ENCODE data around the gene PNPT1. TPM values are rescaled to one million over a fixed set of nuclear protein-coding genes. Genes with fewer than 3 reads are reported as not detected.

PNPT1 gene
- total RNA-seq, 1 donor from 2014 or later = 26.8 TPM

- H3K27me3 ChIP-seq = no peaks in the 10 kb centered on the region
- H3K4me3 ChIP-seq = peak overlapping the region; percentile 91
- peaks cover 40% of the 10 kb centered on the region for H3K4me1 ChIP-seq
- TF ChIP-seq CTCF (IDR thresholded peaks at IDR 0.05) = no peak
- DNase-seq (peak; percentile 71), ATAC-seq (peak; percentile 36)
- H3K9me3 ChIP-seq = no peaks in the 10 kb centered on the region
- peaks cover 28% of the 10 kb centered on the region for H3K36me3 ChIP-seq
- intact Hi-C loops (cut with DNase I) = no loop called here
- H3K27ac ChIP-seq = peak overlapping the region; percentile 93
These were observed 75.2 kb downstream of the PNPT1 start for GRCh38 chr2:55618275-55619055.

GRCh38 chr2:55618025-55618274, 75.7 kb downstream of the PNPT1 start:
- intact Hi-C loops (cut with DNase I) = no loop called here
- ATAC-seq (no peak), DNase-seq (no peak)
- no peak for TF ChIP-seq CTCF (IDR thresholded peaks at IDR 0.05)
- Histone ChIP-seq H3K4me3 (peak overlapping the region; percentile 91), H3K36me3 (peaks cover 33% of the 10 kb centered on the region), H3K27me3 (no peaks in the 10 kb centered on the region), H3K4me1 (peaks cover 36% of the 10 kb centered on the region), H3K27ac (peak overlapping the region; percentile 93), H3K9me3 (no peaks in the 10 kb centered on the region)

GRCh38 chr2:55617175-55618024, 76.2 kb downstream of the PNPT1 start, which contains the start of gene PPP4R3B:
Gene PPP4R3B, minus strand, starts transcription at chr2:55617622. Its CDS starts 337 bp downstream, at chr2:55617285.
- intact Hi-C loops (cut with DNase I) = no loop called here
- ATAC-seq = peak; percentile 98

GRCh38 chr2:55616551-55617174, 77.0 kb downstream of the PNPT1 start:
- Histone ChIP-seq H3K4me3 (peak overlapping the region; percentile 91), H3K27me3 (no peaks in the 10 kb centered on the region), H3K4me1 (peaks cover 29% of the 10 kb centered on the region), H3K27ac (peak overlapping the region; percentile 99), H3K9me3 (no peaks in the 10 kb centered on the region), H3K36me3 (peaks cover 38% of the 10 kb centered on the region)
- intact Hi-C loops (cut with DNase I) = no loop called here
- ATAC-seq = peak; percentile 7
- DNase-seq = no peak
- TF ChIP-seq CTCF (IDR thresholded peaks at IDR 0.05) = no peak

More at GRCh38 chr2:55617175-55618024, 76.2 kb downstream of the PNPT1 start, which contains the start of gene PPP4R3B:
- peaks cover 33% of the 10 kb centered on the region for H3K36me3 ChIP-seq
- H3K9me3 ChIP-seq = no peaks in the 10 kb centered on the region
- H3K27ac ChIP-seq = peak within 1 kb of the TSS; percentile 99
- no peaks in the 10 kb centered on the region for H3K27me3 ChIP-seq
- H3K4me3 ChIP-seq = peak within 1 kb of the TSS; percentile 91
- peak; percentile 100 for DNase-seq
- peak; percentile 53 for TF ChIP-seq CTCF (IDR thresholded peaks at IDR 0.05)
- peaks cover 30% of the 10 kb centered on the region for H3K4me1 ChIP-seq

- ATAC-seq (no peak), DNase-seq (no peak)
- Histone ChIP-seq H3K27ac (no peak overlapping the region), H3K36me3 (peaks cover 47% of the 10 kb centered on the region), H3K27me3 (no peaks in the 10 kb centered on the region), H3K9me3 (no peaks in the 10 kb centered on the region), H3K4me1 (peaks cover 8% of the 10 kb centered on the region), H3K4me3 (no peak overlapping the region)
- intact Hi-C loops (cut with DNase I) = no loop called here
- no peak for TF ChIP-seq CTCF (IDR thresholded peaks at IDR 0.05)
These were observed 81.6 kb downstream of the PNPT1 start for GRCh38 chr2:55611997-55612396.
